AG04450 (cell line): ENCODE data around the gene FBN2. TPM values are rescaled to one million over a fixed set of nuclear protein-coding genes. Genes with fewer than 3 reads are reported as not detected.

ENCODE experiments used
- CTCF ChIA-PET: fragments of 300-600, 350-600 bp; formaldehyde crosslinking; extraction: SDS; loops from one replicate; lab custom pipeline; 2022; ENCODE audit warnings: antibody characterized with exemption, inconsistent platforms; lab: Charles Lee
- POLR2A ChIA-PET: fragments of 350-600 bp; formaldehyde crosslinking; extraction: SDS; loops from one replicate; lab custom pipeline; 2021; ENCODE audit warnings: antibody characterized with exemption, inconsistent platforms; lab: Yijun Ruan, JAX
- DNase-seq: peaks from one replicate; pipeline ENCODE4 v3.0.0-alpha.2; 2011; ENCODE audit warnings: low read depth, low spot score
- H3K27ac ChIP-seq: one replicate; pipeline ENCODE4 v1.5.1; 2012; ENCODE audit warnings: low read depth, low read length, control low read depth
- H3K27me3 ChIP-seq: one replicate; pipeline ENCODE4 v1.6.0; 2012; ENCODE audit warnings: low read length; ENCODE audit not compliant: control insufficient read depth, insufficient read depth
- H3K4me3 ChIP-seq: 2 replicates; pipeline ENCODE4 v1.5.1; 2011; ENCODE audit warnings: mild to moderate bottlenecking, low read depth, low read length, control low read depth
- H3K9me3 ChIP-seq: 2 replicates; pipeline ENCODE4 v1.5.1; 2012; ENCODE audit warnings: low read length; ENCODE audit not compliant: control insufficient read depth, insufficient read depth
- polyA plus RNA-seq: library from polyadenylated mRNA; depleted of rRNA; stranded (reverse); fragments of >200 nt; gene quantifications from 2 replicates; pipeline ENCODE4 v1.2.3, GENCODE V29; 2011
- TF ChIP-seq, protein P1 (sequence below): IDR thresholded peaks from 2 replicates; pipeline ENCODE4 v1.5.1; 2011; ENCODE audit warnings: low read depth, low read length, control low read depth, inconsistent platforms

The FBN2 gene
- polyA plus RNA-seq, 1 experiment: 46.5 TPM

- CTCF ChIA-PET: no interaction called here
- TF ChIP-seq, protein P1, sequence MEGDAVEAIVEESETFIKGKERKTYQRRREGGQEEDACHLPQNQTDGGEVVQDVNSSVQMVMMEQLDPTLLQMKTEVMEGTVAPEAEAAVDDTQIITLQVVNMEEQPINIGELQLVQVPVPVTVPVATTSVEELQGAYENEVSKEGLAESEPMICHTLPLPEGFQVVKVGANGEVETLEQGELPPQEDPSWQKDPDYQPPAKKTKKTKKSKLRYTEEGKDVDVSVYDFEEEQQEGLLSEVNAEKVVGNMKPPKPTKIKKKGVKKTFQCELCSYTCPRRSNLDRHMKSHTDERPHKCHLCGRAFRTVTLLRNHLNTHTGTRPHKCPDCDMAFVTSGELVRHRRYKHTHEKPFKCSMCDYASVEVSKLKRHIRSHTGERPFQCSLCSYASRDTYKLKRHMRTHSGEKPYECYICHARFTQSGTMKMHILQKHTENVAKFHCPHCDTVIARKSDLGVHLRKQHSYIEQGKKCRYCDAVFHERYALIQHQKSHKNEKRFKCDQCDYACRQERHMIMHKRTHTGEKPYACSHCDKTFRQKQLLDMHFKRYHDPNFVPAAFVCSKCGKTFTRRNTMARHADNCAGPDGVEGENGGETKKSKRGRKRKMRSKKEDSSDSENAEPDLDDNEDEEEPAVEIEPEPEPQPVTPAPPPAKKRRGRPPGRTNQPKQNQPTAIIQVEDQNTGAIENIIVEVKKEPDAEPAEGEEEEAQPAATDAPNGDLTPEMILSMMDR: no peak
- POLR2A ChIA-PET: no interaction called here
- H3K27ac ChIP-seq: no peak overlapping the region
- H3K4me3 ChIP-seq: no peak overlapping the region
- H3K27me3 ChIP-seq: no peaks in the 10 kb centered on the region
- DNase-seq: no peak
- H3K9me3 ChIP-seq: no peaks in the 10 kb centered on the region
Observed at GRCh38 chr5:128216285-128216684, 321.8 kb downstream of the FBN2 start.

GRCh38 chr5:128213833-128214232 is 324.2 kb downstream of the FBN2 start:
- TF ChIP-seq, protein P1: no peak
- ChIA-PET CTCF (interaction anchor here (0.5 to 6.2 kb wide), 9 partner anchors 12 to 462 kb away, joined by 3 to 80 read pairs (median 5); no protein-coding TSS in a partner anchor), POLR2A (no interaction called here)
- no peak overlapping the region for H3K4me3 ChIP-seq
- H3K9me3 ChIP-seq: no peaks in the 10 kb centered on the region
- H3K27me3 ChIP-seq: peaks cover 1% of the 10 kb centered on the region
- no peak overlapping the region for H3K27ac ChIP-seq
- no peak for DNase-seq

DNA sequence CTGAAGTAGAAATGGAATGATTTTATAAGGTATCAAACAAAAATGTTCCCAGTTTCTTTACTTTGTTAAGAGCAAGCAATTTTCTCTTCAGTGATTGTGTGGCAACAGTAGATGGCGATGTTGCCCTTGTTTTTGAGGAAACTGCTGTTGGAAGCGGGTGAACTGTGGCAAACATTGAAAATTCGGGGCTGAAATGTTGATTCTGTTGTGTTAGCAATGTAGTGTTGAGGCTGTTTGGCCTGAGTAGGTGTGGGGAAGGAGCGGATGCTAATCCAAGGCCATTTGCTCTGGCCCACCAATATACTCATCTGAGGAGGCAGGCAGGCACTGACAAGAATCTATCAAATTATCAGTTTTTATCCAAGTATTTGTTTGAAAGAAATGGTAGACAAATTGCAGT is 324.7 kb downstream of the FBN2 start:
- CTCF ChIA-PET: interaction anchor here (0.5 to 6.2 kb wide), 8 partner anchors 12 to 631 kb away, joined by 3 to 80 read pairs (median 4); no protein-coding TSS in a partner anchor
- POLR2A ChIA-PET: no interaction called here

GRCh38 chr5:128212191-128212806 is 325.7 kb downstream of the FBN2 start:
- Histone ChIP-seq H3K27ac (no peak overlapping the region), H3K4me3 (no peak overlapping the region), H3K9me3 (no peaks in the 10 kb centered on the region), H3K27me3 (peaks cover 3% of the 10 kb centered on the region)
- DNase-seq: no peak
- POLR2A ChIA-PET: no interaction called here
- TF ChIP-seq, protein P1: no peak
- CTCF ChIA-PET: interaction anchor here (0.9 to 6.2 kb wide), 12 partner anchors 11 to 633 kb away, joined by 3 to 80 read pairs (median 4); no protein-coding TSS in a partner anchor

More for the DNA sequence above, 324.7 kb downstream of the FBN2 start:
- no peaks in the 10 kb centered on the region for H3K9me3 ChIP-seq
- peaks cover 3% of the 10 kb centered on the region for H3K27me3 ChIP-seq
- no peak overlapping the region for H3K27ac ChIP-seq
- no peak overlapping the region for H3K4me3 ChIP-seq
- no peak for DNase-seq
- TF ChIP-seq, protein P1: peak; percentile 80

- POLR2A ChIA-PET: no interaction called here
- H3K4me3 ChIP-seq: no peak overlapping the region
- no peaks in the 10 kb centered on the region for H3K9me3 ChIP-seq
- CTCF ChIA-PET: interaction anchor here (1.1 kb wide), 1 partner anchor 290 kb away, joined by 5 read pairs; no protein-coding TSS in a partner anchor
- peaks cover 3% of the 10 kb centered on the region for H3K27me3 ChIP-seq
- TF ChIP-seq, protein P1: no peak
- no peak for DNase-seq
- no peak overlapping the region for H3K27ac ChIP-seq
Observed at GRCh38 chr5:128208436-128208835, 329.6 kb downstream of the FBN2 start.
